Activated CD4-positive, alpha-beta T cell treated with anti-CD3 and anti-CD28 coated beads for 48 hours (primary cell): ENCODE measurements around the gene CAMK2G.
"Not testable (repeated sequence)": the region's sequence is repeated elsewhere in the genome, so short reads cannot be mapped to it uniquely, and the experiment has no call there.

Source experiments
- DNase-seq: peaks from one replicate; pipeline ENCODE4 v3.0.0-alpha.2; 2020

The CAMK2G gene

DNA sequence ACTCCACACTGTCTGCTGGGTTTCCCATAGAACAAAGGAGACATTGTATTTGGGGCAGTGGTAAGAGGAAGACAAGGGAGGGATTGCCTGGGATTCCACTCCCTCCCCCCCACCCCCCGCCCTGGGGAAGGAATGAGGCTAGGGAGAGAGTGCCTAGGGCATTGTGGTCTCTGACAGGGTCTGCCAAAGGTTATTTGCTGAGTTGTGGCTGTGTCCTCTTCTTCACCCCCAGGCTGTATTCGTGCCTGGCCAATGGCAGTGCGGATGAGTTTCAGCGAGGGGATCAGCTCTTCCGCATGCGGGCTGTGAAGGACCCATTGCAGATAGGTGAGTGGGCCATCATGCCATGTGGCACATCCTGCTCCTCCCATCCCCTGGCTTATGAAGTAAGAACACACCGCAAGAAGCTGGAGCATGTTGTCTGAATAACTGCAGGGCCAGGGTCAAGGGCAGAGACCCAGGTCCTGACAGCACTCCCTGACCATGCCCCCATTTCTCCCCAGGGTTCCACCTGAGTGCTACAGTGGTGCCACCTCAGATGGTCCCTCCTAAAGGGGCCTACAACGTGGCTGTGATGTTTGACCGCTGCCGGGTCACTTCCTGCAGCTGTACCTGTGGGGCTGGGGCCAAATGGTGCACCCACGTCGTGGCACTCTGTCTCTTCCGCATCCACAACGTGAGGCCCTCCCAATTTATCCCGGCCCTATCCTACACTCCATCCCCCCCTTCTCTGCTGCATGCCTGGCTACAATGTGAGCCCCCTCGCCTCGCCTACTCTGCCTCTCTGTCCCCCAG, 85.3 kb downstream of the CAMK2G start:
- DNase-seq = no peak

DNA sequence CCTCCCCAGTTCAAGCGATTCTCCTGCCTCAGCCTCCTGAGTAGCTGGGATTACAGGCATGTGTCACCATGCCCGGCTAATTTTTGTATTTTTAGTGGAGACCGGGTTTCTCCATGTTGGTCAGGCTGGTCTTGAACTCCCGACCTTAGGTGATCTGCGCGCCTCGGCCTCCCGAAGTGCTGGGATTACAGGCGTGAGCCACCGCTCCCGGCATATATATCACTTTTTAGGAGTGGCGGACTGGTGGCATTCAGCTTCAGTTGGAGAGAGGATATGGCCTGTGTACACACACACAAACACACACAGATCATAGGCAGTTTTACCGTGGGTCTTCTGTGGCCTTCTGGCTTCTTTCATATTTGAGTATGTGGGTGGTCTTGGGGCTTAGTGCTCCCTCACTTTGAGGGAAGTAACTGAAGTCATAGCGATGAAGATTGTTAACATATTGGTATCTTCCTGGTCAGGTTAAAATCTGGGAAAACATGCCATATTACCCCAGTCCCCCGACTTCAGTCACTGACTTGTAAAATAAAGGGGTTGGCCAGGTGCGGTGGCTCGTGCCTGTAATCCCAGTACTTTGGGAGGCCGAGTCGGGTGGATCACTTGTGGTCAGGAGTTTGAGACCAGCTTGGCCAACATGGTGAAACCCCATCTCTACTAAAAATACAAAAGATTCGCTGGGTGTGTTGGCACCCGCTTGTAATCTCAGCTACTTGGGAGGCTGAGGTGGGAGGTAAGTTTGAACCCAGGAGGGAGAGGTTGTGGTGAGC, 87.1 kb downstream of the CAMK2G start:
- not testable (repeated sequence) for DNase-seq

DNA sequence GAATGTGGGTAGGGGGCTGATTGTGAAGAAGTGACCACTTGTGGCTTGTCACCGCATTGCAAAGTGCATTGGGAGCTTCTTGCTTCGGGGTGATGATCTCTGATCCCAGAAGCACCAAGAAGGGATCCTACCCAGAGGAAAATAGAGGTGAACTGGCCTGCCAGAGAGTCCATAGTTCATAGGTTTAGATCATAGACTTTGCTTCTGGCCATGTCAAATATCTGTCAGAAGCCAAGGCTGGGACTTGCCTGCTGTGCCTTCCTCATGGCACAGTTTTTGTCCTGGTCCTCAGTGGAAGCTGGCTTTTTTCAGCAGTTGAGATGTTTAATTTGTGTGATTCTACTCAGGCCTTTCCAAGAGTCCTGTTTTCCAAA, 87.9 kb downstream of the CAMK2G start:
- DNase-seq = no peak

DNA sequence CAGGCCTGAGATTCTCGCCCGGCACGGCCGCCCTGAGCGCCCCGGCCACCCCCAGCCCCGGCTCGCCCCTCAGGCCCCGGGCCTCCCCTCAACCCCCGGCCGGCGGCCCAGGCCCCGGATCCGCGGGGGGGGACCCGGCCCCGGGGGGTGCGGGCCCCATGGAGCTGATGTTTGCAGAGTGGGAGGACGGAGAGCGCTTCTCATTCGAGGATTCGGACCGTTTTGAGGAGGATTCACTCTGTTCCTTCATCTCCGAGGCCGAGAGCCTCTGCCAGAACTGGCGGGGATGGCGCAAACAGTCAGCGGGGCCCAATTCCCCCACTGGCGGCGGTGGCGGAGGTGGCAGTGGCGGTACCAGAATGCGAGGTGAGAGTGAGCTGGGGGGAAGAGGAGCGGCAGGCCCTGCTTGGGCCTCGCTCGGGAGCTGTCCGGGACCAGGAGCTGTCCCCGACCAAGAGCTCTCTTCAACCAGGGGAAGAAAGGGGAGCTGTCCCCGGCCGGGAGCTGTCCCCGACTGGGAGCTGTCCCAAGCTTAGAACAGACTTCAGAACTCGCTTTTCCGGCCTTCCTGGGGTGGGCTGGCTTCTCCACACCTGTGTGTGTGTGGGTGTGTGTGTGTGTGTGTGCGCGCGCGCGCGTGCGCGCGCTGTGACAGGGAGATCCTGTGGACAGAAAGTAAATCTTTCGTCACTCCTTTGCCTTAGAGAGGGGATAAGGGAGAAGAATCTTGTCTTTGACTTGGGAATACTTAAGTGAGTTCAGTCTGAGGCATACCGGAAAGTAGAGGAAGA, 88.4 kb downstream of the CAMK2G start:
- DNase-seq = peak; percentile 54

DNA sequence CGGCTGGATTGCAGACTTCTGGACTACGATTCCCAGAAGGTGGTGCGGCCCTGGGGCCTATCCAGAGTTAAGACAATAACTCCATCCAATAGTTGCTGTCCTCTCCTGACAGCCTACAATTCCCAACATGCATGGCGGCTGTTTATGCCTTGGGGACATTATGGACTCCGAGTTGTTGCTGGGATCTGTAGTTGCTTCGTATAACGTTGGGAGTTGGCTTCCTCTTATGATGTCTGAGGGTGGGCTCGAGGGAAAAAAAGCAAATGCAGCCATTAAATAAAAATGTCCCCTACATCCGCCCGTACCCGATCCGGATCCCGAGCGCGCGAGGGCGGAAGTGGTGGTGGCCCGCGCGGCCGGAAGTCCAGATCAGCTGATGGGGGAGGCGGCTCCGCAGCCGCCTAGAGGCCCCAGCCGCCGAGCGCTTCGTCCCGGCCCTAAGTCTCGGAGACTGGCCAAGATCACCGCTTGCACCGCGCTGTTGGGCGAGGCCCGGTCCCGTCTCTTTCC, 89.1 kb downstream of the CAMK2G start, which contains the start of gene ZSWIM8:
TSS of gene ZSWIM8 (plus strand) at position 396 of the 510 bp plus-strand sequence. CDS start 273 bp downstream, outside the sequence.
- peak; percentile 88 for DNase-seq

DNA sequence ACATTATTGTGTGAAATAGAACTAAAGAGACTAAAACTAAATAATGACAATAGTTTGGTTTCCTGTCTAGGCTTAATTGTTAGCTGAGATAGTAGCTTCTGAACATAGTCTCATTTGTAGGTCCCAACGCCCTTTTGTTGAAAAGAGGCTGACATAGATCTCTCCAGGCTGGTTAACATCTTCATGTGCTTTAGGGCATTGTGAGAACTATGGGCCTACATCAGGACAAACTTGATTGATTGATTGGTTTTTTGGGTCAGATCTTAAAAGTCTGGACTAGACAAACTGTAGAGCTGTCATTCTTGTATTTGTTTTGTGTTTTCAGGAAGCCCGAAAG, 91.6 kb downstream of the CAMK2G start:
- DNase-seq = no peak

DNA sequence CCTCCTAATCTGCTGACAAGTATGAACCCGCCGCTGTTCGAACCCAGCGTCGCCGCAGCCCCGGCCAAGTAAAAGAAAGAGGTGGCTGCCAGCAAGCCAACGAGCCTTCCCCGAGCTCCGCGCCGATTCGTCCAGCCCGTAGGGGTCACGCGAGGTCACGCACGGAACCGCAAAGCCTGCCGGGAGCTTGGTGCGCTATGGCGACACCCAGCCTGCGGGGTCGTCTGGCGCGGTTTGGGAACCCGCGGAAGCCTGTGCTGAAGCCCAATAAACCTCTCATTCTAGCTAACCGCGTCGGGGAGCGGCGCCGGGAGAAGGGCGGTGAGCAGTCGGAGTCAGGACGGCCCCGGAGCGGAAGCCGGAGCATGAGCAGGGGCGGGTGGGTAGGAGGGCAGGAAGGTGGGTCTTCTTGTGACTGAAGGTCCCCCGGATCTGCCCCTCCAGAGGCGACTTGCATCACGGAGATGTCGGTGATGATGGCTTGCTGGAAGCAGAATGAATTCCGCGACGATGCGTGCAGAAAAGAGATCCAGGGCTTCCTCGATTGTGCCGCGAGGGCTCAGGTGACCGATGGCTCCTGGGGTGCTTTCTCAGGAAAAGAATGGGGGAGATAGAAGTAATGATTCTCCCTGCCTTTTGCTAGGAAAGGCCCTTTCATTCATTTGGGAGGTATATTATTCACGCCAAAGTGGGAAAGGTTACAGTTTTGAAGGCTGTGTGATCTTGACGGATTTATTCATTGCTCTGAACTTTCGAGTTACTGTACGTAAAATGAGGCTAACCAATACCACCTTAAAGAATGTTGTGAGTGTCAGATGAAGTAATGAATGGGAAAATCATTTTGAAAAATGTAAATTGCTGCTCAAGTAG, 92.2 kb downstream of the CAMK2G start, which contains the start of gene CHCHD1:
TSS of gene CHCHD1 (plus strand) at position 170 of the 870 bp plus-strand sequence. CDS start at position 198, 28 bp downstream.
- peak; percentile 96 for DNase-seq

DNA sequence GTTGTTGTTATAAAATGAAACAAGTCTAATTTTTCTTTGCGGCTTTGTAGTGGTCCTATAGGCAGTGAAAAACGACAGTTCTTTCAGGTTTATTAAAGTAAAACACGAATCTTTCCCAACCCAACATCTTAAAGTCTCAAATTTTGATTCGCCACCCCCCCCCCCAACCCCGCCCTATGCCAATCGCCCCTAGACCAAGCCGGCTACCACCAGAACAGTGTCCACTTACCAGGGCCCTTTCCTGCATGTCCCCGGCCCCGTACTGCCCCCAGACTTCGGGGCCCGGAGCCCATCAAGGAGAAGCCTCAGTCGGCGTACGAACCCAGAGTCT, 92.8 kb downstream of the CAMK2G start:
- DNase-seq = no peak

DNA sequence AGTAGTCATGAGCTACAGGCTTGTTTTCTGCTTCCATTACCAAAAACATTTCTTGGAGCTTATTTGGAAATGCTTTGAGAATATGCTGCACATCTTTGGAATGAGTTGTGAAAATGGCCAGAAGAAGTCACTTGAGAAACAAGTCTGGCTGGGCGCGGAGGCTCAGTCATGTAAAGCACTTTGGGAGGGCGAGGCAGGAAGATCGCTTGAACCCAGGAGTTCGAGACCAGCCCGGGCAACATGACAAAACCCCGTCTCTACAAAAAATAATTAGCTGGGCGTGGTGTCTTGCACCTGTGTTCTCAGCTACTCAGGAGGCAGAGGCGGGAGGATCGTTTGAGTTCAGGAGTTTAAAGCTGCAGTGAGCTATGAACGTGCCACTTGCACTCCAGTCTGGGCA, 93.4 kb downstream of the CAMK2G start:
- DNase-seq = no peak

DNA sequence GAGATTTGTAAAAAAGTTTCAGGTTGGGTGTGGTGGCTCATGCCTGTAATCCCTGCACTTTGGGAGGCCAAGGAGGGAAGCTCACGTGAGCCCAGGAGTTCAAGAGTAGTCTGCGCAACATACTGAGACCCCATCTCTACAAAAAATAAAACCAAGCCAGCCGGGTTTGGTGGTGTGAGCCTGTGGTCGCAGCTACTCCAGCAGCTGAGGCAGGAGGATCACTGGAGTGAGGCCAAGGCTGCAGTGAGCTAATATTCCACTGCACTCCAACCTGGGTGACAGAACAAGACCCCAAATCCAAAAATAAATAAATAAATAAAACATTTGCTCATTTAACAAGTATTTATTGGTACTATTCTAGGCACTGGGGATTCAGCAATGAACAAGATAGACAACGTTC, 94.1 kb downstream of the CAMK2G start:
- no peak for DNase-seq

DNA sequence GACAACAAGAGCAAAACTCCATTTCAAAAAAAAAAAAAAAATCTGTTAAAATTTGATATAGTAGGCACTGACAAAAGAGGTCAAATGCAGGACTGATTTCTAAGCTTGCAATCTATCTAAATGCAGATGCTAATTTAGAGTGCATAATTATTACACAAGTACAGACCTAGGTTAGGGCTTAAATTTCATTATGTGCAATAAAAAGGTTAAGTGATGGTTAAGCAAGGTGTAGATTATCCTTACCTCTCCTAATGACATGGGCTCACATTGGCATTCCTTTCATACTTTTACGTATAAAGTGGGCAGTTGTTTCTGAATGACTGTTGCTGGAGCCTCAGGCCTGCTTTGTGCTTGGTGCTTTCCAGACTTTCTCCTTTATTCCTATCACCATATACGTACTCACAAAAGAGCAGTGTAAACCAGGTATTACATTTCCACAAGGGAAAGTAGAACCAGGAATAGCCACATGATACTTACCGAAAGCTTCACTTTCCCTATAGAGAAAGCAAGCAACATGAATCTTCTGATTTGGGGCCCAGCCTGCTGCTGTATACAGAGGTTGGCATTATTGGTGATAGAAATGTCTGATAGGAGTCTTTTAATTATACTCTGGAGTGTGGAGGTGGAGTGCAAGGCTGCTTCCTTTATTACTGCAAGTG, 94.7 kb downstream of the CAMK2G start:
- DNase-seq = no peak

DNA sequence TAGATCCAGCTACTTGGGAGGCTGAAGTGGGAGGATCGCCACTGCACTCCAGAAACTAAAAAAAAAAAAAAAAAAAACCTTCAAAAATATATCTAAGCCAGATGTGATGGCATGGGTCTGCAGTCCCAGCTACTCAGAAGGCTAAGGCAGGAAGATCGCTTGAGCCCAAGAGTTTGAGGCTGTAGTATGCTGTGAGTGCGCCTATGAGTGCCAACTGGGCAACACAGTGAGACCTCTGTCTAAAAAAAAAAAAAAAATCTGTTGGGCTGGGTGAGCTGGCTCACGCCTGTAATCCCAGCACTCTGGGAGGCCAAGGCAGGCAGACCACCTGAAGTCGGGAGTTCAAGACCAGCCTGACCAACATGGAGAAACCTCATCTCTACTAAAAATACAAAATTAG, 95.3 kb downstream of the CAMK2G start:
- no peak for DNase-seq

DNA sequence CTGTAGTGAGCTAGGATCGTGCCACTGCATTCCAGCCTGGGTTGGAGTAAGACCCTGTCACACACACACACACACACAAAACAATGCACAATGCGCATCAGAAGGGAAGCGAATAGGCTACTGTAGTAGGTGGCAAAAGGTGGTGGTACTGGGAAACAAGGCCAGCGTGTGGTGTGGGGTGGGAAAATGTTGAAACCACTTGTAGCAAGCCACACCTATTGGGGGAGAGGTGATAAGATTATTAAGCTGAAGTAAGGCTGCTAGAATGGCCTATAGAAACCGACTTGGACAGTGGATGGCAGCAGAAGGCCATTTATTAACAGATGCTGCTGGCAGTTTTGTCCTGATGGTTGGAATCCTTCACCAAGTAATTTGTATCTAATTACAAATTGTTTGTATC, 99.7 kb downstream of the CAMK2G start:
- DNase-seq = no peak

DNA sequence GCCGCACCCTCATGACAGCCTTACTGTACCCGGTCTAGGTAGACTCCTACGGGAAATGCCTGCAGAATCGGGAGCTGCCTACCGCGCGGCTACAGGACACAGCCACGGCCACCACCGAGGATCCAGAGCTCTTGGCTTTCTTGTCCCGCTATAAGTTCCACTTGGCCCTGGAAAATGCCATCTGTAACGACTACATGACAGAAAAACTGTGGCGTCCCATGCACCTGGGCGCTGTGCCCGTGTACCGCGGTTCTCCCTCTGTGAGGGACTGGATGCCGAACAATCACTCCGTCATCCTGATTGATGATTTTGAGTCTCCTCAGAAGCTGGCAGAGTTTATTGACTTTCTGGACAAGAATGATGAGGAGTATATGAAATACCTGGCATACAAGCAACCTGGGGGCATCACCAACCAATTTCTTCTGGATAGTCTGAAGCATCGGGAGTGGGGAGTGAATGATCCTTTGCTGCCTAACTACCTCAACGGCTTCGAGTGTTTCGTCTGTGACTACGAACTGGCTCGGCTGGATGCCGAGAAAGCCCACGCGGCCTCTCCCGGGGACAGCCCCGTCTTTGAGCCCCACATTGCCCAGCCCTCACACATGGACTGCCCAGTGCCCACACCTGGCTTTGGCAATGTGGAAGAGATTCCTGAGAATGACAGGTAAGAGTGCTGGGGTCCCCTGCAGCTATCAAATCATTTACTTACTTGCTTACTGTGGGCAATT, 101.0 kb downstream of the CAMK2G start:
- DNase-seq = peak; percentile 35

DNA sequence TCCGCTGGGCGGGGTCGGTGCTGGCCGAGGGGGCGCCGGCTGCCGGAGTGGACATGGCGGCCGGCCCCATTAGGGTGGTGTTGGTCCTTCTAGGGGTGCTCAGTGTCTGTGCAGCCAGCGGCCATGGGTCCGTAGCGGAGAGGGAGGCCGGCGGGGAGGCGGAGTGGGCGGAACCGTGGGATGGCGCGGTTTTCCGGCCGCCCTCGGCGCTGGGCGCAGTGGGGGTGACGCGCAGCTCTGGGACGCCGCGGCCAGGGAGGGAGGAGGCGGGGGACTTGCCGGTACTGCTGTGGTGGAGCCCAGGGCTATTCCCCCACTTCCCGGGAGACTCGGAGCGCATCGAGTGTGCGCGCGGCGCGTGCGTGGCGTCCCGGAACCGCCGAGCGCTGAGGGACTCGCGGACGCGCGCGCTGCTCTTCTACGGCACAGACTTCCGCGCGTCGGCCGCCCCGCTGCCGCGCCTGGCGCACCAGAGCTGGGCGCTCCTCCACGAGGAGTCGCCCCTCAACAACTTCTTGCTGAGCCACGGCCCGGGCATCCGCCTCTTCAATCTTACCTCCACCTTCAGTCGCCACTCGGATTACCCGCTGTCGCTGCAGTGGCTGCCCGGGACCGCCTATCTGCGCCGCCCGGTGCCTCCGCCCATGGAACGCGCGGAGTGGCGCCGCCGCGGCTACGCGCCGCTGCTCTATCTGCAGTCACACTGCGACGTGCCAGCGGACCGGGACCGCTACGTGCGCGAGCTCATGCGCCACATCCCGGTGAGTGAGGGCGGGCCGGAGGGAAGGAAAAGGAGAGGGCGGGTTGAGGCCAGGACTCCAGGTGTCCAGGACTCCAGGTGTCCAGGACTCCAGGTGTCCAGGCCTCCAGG, 101.8 kb downstream of the CAMK2G start:
- DNase-seq = peak; percentile 84

DNA sequence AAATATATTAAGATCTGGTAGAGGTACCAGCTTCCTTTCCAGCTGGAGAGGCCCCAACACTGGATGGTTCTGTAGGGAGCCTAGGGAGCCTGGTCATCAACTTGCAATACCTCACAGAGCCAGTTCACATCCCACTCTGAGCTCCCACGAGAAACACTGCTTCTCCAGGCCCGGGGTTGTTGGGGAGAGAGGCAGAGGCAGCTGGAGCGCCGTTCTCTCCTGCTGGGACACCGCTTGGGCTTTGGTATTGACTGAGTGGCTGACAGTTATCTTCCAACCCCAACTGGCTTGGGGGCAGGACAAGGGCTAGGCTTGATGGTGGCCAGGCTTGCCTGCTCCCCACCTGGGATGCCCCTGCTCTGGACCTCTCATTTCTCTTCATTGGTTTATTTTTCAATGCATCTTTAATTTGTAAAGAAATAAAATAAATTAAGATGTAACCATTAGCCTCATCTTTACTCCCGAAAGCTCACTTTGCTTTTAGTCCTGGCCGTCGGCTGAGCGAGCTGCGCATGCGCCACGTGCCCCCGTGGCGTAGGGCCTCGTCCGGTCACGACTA, 102.6 kb downstream of the CAMK2G start:
- DNase-seq = peak; percentile 83

DNA sequence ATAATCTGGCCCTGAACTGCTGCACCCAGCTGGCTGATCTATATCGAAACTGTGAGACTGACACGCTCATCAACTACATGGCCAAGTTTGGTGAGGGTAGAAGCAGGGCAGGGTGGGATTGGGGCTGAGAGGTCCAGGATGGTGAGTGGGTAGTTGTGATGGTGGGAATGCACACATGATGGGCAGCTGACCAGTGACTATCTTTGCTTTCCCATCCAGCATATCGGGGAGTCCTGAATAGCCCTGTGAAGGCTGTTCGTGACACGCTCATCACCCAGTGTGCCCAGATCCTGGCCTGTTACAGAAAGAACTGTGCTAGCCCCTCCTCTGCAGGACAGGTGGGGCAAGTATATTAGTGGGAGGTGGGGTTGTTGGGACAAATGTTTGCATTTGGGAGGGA, 105.0 kb downstream of the CAMK2G start:
- no peak for DNase-seq

DNA sequence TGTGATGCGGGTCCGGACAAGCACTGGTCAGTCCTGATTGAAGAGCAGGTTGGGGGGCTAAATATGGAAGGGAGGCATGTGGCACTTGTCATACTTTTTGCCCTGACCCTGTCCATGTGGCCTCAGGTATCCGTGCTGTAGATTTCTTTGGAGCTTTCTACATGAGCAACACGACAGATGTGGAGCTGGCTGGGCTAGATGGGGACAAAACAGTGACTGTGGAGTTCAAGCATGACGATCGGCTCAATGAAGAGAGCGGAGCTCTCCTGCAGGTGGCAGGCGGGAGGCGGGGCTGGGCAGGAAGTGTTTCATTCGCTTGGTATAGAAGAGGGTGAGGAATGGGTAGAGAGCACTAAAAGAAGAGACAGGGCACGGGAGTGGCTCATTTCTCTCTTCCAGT, 105.5 kb downstream of the CAMK2G start:
- peak; percentile 73 for DNase-seq

DNA sequence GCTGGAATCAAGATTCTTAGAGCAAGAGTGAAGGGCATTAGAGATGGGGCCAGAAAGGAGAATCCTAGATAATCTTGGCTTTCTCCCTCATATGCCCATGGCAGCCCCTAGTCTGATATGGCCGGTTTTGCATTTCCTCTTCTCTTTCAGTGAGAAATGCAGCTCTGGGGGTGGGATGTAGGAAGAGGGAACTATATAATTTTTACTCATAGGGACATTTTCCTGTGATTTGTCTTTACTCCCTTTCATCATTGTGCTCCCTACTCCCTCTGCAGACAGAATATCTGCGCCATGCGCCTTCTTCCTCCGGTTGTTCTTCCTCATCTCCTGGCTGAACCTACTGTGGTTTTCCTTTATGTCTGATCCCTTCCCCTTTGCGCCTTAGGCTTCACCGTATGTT, 109.3 kb downstream of the CAMK2G start:
- no peak for DNase-seq

DNA sequence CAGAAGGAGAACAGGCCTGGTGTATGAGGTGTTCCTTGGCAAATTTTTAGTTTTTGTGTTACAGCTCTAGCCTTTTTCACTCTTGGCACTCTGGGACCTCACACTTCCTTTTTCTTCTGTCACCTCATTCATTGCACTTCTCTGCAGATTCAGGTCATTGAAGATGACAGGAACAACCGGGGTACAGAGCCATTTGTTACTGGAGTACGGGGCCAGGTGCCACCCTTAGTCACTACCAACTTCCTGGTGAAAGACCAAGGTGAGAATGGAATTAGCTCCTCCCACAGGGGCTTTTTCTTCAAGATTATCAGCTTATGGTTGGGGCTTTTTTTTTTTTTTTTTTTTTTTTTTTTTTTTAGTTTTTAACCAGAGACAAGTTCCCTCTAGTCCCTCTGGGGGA, 111.0 kb downstream of the CAMK2G start:
- DNase-seq = no peak
